Osteoblast (primary cell): Measurements from ENCODE around the gene JAZF1. TPM values are rescaled to one million over a fixed set of nuclear protein-coding genes. Genes with fewer than 3 reads are reported as not detected.

Experiments
- DNase-seq: peaks from one replicate; pipeline ENCODE4 v3.0.0; 2011; ENCODE audit warnings: low spot score, mixed read lengths; ENCODE audit not compliant: insufficient read length; ENCODE audit errors: missing footprints
- H2AFZ ChIP-seq: 2 replicates; pipeline ENCODE4 v1.6.0; 2011; ENCODE audit warnings: mild to moderate bottlenecking, low read length
- H3K27ac ChIP-seq: 2 replicates; pipeline ENCODE4 v1.5.1; 2011; ENCODE audit warnings: mild to moderate bottlenecking, low read depth, low read length, moderate library complexity
- H3K27me3 ChIP-seq: 2 replicates; pipeline ENCODE4 v1.6.0; 2012; ENCODE audit warnings: mild to moderate bottlenecking, control low read depth, inconsistent platforms, low read length, moderate library complexity; ENCODE audit not compliant: insufficient read depth
- H3K36me3 ChIP-seq: 2 replicates; pipeline ENCODE4 v1.5.1; 2011; ENCODE audit warnings: mild to moderate bottlenecking, low read length, control low read depth, moderate library complexity; ENCODE audit not compliant: insufficient read depth
- H3K4me1 ChIP-seq: 2 replicates; pipeline ENCODE4 v1.5.1; 2011; ENCODE audit warnings: mild to moderate bottlenecking, low read length, control low read depth, moderate library complexity; ENCODE audit not compliant: insufficient read depth
- H3K4me2 ChIP-seq: 2 replicates; pipeline ENCODE4 v1.6.0; 2011; ENCODE audit warnings: mild to moderate bottlenecking, low read length; ENCODE audit not compliant: insufficient read depth
- H3K4me3 ChIP-seq: fragments of 200-600 bp; sonication (generic); 3 replicates; pipeline ENCODE4 v1.5.1; 2012; ENCODE audit warnings: mild to moderate bottlenecking, low read length, inconsistent platforms; ENCODE audit not compliant: insufficient read depth
- H3K79me2 ChIP-seq: 2 replicates; pipeline ENCODE4 v1.6.0; 2012; ENCODE audit warnings: mild to moderate bottlenecking, low read length, control low read depth, inconsistent platforms; ENCODE audit not compliant: insufficient read depth
- H3K9me3 ChIP-seq: 2 replicates; pipeline ENCODE4 v1.5.1; 2011; ENCODE audit warnings: low read depth, low read length, control low read depth
- H4K20me1 ChIP-seq: 2 replicates; pipeline ENCODE4 v1.6.0; 2012; ENCODE audit warnings: mild to moderate bottlenecking, low read length, control low read depth; ENCODE audit not compliant: insufficient read depth
- CTCF ChIP-seq: IDR thresholded peaks from 2 replicates; pipeline ENCODE4 v1.5.1; 2011; ENCODE audit warnings: mild to moderate bottlenecking, low read depth, low read length, moderate library complexity; ENCODE audit errors: extremely low read depth
- total RNA-seq: library from RNA; depleted of rRNA; stranded (reverse); fragments of >200 nt; gene quantifications from 2 replicates; pipeline ENCODE4 v1.2.3, GENCODE V29; 2012

The JAZF1 gene
- total RNA-seq, 1 donor = 15.9 TPM

GRCh38 chr7:28006491-28006890 is 174.1 kb downstream of the JAZF1 start:
- H3K4me1 ChIP-seq = no peaks in the 10 kb centered on the region
- no peak overlapping the region for H2AFZ ChIP-seq
- no peaks in the 10 kb centered on the region for H3K27me3 ChIP-seq
- H3K36me3 ChIP-seq = no peaks in the 10 kb centered on the region
- H3K9me3 ChIP-seq = no peaks in the 10 kb centered on the region
- no peak for TF ChIP-seq CTCF
- H3K27ac ChIP-seq = no peak overlapping the region
- no peak overlapping the region for H3K4me3 ChIP-seq
- peaks cover 6% of the 10 kb centered on the region for H3K79me2 ChIP-seq
- peaks cover 17% of the 10 kb centered on the region for H4K20me1 ChIP-seq
- no peak for DNase-seq
- no peak overlapping the region for H3K4me2 ChIP-seq

- TF ChIP-seq CTCF = no peak
- Histone ChIP-seq H3K4me3 (no peak overlapping the region), H3K36me3 (no peaks in the 10 kb centered on the region), H3K79me2 (peaks cover 6% of the 10 kb centered on the region), H3K27ac (no peak overlapping the region), H3K4me2 (no peak overlapping the region), H4K20me1 (peaks cover 17% of the 10 kb centered on the region), H2AFZ (no peak overlapping the region), H3K27me3 (no peaks in the 10 kb centered on the region), H3K4me1 (no peaks in the 10 kb centered on the region), H3K9me3 (no peaks in the 10 kb centered on the region)
- DNase-seq = no peak
Observed at GRCh38 chr7:28005847-28006231, 174.8 kb downstream of the JAZF1 start.

- no peaks in the 10 kb centered on the region for H3K4me1 ChIP-seq
Observed at GRCh38 chr7:28005075-28005846, 175.3 kb downstream of the JAZF1 start.

More at GRCh38 chr7:28005075-28005846, 175.3 kb downstream of the JAZF1 start:
- H2AFZ ChIP-seq = no peak overlapping the region
- no peaks in the 10 kb centered on the region for H3K36me3 ChIP-seq
- peaks cover 6% of the 10 kb centered on the region for H3K79me2 ChIP-seq
- H3K4me2 ChIP-seq = no peak overlapping the region
- no peak for TF ChIP-seq CTCF
- H3K27ac ChIP-seq = no peak overlapping the region
- no peaks in the 10 kb centered on the region for H3K9me3 ChIP-seq
- no peak for DNase-seq
- H4K20me1 ChIP-seq = peaks cover 17% of the 10 kb centered on the region
- H3K27me3 ChIP-seq = no peaks in the 10 kb centered on the region
- H3K4me3 ChIP-seq = no peak overlapping the region
